HEK293T (cell line): ENCODE results near the gene ADAMTSL2.

ENCODE experiments used
- BHLHE40 ChIP-seq: fragments of 450-650 bp; IDR thresholded peaks from 2 replicates; pipeline ENCODE4 v1.6.1; 2016; ENCODE audit warnings: mild to moderate bottlenecking, moderate library complexity, borderline replicate concordance
- ELF4 ChIP-seq: fragments of 450-650 bp; IDR thresholded peaks from 2 replicates; pipeline ENCODE4 v1.6.1; 2017; ENCODE audit warnings: antibody characterized with exemption
- FOXM1 ChIP-seq: fragments of 450-650 bp; IDR thresholded peaks from 2 replicates; pipeline ENCODE4 v1.6.1; 2017; ENCODE audit warnings: mild to moderate bottlenecking, borderline replicate concordance
- L3MBTL2 ChIP-seq: fragments of 450-650 bp; conservative IDR thresholded peaks from 2 replicates; pipeline ENCODE4 v1.6.1; 2016; ENCODE audit warnings: mild to moderate bottlenecking
- SP1 ChIP-seq: fragments of 450-650 bp; IDR thresholded peaks from 2 replicates; pipeline ENCODE4 v1.6.1; 2017
- TARDBP ChIP-seq: fragments of 450-650 bp; IDR thresholded peaks from 2 replicates; pipeline ENCODE4 v1.6.1; 2016

GRCh38 chr9:133556354-133556753 lies 21.9 kb downstream of the ADAMTSL2 start:
- TF ChIP-seq TARDBP (no peak), ELF4 (no peak), SP1 (no peak), L3MBTL2 (no peak), FOXM1 (no peak), BHLHE40 (no peak)
